HG02759 (cell line): Measurements from ENCODE around the gene PTGER2.

Experiments used
- ATAC-seq: cut with Tn5 transposase; IDR thresholded peaks from one replicate; pipeline ENCODE4 v1.9.1; 2021; ENCODE audit warnings: mild to moderate bottlenecking, moderate library complexity; ENCODE audit not compliant: unreplicated experiment

The PTGER2 gene

GRCh38 chr14:52304248-52304904, 9.7 kb upstream of the PTGER2 start:
- no peak for ATAC-seq

- no peak for ATAC-seq
Observed at GRCh38 chr14:52305014-52305413, 9.1 kb upstream of the PTGER2 start.

- no peak for ATAC-seq
Observed at GRCh38 chr14:52307376-52307775, 6.7 kb upstream of the PTGER2 start.

DNA sequence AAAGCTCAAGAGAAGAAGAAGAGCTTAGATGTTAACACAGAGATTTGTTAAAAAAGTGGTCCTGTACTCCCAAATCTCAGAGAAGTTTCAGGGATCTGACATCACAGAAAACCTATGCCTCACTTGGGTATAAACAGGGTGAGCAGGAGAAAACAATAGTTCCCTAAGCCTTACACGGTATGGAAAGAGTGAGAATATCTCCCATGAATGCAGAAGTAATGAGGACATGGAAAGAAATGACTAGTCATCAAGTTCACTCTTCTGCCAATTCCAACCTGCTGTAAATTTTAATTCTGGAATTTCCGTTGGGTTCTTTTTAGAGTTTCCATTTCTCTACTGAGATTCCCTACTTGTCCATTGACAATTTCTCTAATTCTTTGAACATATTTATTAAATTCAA, 6.2 kb upstream of the PTGER2 start:
- ATAC-seq, result no peak

DNA sequence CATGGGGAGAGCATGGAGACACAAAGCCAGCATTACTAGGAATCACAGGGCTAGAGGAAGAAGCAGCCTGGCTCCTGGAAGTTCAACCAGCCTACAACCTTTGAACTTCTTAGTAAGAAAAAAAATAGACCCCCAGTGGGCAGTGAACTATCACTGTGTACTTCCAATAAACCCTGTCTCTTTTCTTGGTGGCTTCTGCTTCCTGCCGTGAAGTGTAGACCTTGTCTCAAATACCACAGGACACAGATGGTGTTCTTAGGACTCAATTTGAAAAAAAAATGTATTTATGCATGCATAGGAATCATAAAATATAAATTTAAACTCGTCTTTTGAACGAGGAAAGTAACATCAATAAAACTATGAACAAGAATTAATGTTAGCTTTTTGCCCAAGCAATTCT, 3.6 kb upstream of the PTGER2 start:
- no peak for ATAC-seq

GRCh38 chr14:52312931-52313355, 1.2 kb upstream of the PTGER2 start:
- ATAC-seq, result no peak

GRCh38 chr14:52313462-52313861, 650 bp upstream of the PTGER2 start:
- ATAC-seq, result no peak

DNA sequence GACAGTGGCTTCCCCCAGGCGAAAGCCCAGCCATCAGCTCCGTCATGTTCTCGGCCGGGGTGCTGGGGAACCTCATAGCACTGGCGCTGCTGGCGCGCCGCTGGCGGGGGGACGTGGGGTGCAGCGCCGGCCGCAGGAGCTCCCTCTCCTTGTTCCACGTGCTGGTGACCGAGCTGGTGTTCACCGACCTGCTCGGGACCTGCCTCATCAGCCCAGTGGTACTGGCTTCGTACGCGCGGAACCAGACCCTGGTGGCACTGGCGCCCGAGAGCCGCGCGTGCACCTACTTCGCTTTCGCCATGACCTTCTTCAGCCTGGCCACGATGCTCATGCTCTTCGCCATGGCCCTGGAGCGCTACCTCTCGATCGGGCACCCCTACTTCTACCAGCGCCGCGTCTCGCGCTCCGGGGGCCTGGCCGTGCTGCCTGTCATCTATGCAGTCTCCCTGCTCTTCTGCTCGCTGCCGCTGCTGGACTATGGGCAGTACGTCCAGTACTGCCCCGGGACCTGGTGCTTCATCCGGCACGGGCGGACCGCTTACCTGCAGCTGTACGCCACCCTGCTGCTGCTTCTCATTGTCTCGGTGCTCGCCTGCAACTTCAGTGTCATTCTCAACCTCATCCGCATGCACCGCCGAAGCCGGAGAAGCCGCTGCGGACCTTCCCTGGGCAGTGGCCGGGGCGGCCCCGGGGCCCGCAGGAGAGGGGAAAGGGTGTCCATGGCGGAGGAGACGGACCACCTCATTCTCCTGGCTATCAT, 663 bp downstream of the PTGER2 start:
- ATAC-seq, result peak; percentile 36

DNA sequence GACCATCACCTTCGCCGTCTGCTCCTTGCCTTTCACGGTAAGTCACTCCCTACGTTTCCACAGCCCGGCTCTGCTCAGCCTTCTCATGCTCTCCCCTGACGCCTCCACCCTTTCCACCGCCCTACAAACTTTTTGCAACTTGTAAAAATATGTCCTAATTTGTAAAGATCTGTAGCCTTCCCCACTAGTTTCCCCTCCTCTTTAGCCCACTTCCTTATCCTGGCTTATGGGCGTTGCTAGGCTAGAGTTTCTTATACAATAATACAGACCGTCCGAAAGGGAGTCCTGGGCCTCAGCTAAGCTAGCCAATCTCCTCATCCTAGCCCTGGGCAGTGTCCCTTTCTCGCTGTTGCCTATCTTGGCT, 1.2 kb downstream of the PTGER2 start:
- no peak for ATAC-seq

DNA sequence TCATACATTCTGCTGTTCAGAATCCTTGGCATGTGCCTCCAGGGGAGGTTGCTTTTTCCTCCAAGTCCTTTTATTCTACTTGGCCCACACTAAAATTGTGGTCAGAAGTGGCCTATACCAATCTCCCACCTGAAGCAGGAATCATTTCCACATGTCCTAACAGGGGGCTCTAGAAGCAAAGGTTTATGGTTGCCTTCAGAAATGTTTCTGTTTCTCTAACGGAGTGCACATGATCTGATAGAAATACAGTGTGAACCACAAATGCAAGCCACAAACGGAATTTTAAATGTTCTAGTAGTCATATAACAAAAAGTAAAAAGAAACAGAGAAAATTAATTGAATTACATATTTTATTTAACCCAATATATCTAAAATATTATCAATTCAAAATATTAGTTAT, 4.0 kb downstream of the PTGER2 start:
- ATAC-seq, result no peak

DNA sequence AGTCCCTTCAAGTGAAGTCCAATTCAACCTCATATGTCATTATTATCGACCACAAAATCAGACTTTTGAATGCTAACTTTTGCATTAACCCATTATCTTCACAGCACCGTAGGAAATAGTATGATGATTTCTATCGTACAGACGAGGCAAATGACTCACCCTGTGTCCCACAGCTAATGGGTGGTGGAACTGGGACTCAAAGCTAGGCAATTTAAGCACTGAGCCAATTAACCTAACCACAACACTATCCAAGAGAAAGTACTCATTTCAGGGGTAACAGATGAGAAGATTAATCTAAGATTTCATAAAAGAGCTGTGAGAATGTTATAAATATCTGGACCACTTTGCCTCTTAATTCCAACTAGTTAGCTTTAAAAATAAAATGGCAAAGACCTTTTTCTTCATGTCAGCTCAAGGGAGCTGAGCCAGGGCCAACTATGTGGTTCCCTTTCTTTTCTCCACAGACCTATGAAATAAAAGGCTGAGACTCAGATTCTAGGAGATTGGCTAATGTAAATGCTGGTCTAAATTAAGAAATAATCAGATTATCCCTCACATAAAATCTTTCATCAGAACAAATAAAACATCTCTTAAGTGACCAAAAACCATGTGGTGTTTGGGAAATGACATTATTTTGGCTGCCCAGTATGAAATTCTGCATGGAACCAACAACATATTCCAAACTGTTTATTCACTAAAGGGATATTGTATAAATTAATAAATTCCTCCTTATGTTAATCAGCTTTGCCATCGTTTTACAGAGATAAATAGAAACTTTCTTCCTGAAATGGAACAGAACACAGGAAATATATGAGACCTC, 4.9 kb downstream of the PTGER2 start:
- no peak for ATAC-seq

DNA sequence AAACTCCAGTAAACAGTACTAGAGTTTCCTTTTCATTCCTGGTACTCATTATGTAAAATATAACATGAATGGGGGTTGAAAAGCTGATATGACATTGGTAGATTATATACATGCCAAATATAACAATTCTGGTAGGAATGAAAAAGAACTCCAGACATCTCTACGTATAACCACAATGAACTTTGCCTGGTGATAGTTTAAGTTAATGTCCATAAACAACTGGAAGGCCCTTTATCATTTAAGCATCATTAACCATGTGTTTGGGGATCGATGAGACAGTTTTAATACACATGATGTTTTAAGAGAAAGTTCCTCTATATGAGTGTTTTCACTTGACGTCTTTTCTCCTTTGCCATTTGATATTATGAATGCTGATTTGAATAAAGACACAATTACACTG, 5.8 kb downstream of the PTGER2 start:
- ATAC-seq, result no peak

- peak; percentile 94 for ATAC-seq
Observed at GRCh38 chr14:52325126-52325525, 11.0 kb downstream of the PTGER2 start.

DNA sequence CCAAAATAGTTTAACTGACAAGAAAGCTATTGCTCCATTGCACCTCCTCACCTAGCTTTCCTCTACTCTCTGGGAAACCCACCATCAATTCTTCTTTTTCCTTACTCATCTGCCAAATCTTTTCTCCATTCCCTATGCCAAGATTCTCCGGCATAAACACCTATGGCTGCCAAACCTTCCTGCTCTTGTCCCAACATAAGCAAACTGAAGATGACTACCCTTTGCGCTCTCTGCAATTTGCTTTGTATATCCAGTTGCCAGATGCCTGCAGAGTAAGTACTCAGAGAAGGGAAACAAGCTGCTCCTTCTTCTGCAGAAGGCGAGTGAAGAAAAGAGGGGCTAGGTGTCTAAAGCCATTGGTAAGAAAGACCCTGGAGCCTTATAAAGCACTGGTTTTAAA, 11.5 kb downstream of the PTGER2 start:
- no peak for ATAC-seq

DNA sequence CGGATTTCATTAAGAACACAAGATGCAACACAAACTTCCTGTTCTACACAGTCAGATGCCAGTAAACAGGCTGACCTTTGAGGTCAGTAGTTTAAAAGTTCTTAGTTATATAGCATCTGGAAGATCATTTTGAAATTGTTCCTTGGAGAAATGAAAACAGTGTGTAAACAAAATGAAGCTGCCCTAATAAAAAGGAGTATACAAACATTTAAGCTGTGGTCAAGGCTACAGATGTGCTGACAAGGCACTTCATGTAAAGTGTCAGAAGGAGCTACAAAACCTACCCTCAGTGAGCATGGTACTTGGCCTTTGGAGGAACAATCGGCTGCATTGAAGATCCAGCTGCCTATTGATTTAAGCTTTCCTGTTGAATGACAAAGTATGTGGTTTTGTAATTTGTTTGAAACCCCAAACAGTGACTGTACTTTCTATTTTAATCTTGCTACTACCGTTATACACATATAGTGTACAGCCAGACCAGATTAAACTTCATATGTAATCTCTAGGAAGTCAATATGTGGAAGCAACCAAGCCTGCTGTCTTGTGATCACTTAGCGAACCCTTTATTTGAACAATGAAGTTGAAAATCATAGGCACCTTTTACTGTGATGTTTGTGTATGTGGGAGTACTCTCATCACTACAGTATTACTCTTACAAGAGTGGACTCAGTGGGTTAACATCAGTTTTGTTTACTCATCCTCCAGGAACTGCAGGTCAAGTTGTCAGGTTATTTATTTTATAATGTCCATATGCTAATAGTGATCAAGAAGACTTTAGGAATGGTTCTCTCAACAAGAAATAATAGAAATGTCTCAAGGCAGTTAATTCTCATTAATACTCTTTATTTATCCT, 13.5 kb downstream of the PTGER2 start:
- no peak for ATAC-seq

DNA sequence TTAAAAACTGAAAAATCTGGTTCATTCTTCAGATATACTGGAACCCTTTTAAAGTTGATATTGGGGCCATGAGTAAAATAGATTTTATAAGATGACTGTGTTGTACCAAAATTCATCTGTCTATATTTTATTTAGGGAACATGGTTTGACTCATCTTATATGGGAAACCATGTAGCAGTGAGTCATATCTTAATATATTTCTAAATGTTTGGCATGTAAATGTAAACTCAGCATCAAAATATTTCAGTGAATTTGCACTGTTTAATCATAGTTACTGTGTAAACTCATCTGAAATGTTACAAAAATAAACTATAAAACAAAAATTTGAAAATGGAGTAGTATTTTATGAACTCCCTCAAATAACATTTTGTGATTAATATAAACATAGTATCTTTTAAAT, 14.2 kb downstream of the PTGER2 start:
- no peak for ATAC-seq

DNA sequence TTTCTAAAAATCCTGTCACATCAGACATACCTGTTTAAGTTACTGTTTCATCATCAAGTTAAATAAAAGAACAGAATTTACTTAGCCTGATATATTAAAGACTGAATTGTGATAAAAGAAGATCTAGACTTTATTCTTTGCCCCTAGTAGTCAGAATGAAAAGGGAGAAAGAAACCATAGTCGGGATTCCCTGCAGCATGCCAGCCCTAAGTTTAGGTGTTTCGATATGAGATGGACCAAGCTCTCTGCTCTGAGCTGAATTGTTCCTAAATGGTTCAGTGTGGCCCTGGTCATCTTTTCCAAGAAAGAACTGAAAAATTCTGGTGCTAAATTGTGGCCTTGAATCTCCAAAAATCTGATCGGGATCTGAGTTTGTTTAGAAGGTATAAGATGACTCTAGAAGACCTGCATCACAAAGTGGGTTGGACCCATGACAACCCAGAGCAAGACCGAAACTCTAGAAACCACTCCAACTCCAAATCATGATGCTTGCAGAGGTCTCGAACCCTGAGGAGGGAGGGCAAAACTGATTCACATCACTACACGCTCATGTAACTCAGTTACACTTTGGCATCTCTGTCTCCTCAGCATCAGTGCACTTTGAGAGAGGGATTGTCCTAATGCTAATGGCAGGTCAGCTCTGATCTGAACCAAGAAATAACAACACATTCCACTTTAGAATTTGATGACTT, 15.7 kb downstream of the PTGER2 start:
- ATAC-seq, result no peak

- no peak for ATAC-seq
Observed at GRCh38 chr14:52332269-52332668, 18.2 kb downstream of the PTGER2 start.

DNA sequence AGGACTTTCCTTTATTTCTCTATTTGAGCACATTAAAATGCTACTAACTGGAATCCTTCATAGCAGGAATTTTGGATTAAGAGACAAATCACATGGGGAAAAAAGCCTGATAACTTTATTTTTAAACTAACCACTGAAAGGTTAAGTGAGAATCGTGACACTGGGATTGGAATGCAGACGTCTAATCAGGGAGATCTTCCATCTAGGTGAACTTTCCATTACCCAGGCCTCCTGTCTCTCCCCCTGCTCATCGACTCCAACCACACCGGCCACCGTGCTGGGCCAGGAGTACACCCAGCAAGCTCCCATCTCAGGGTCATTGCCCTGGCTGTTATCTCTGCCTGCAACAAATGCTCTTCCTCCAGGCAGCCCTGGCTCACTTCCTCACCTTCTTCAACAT, 19.0 kb downstream of the PTGER2 start:
- no peak for ATAC-seq
